SK-N-SH treated with all-trans-retinoic acid at 6 μM for 48 hours (cell line): ENCODE measurements around the gene VEGFB.

ENCODE experiments used
- ATAC-seq: fragments of 200-7000 bp; cut with Tn5 transposase; 3 replicates; pipeline ENCODE4 v1.9.1; 2020; ENCODE audit warnings: mild to moderate bottlenecking, moderate library complexity
- ARNTL ChIP-seq: fragments of 450-650 bp; formaldehyde crosslinking; IDR thresholded peaks from 2 replicates; pipeline ENCODE4 v1.5.0; 2020; ENCODE audit warnings: low read depth, mild to moderate bottlenecking, moderate library complexity, borderline replicate concordance
- BACH2 ChIP-seq: fragments of 250-450 bp; sonication (Bioruptor Pico); IDR thresholded peaks from 2 replicates; pipeline ENCODE4 v1.9.0; 2021; ENCODE audit warnings: mild to moderate bottlenecking, borderline replicate concordance
- CSDC2 ChIP-seq: fragments of 250-450 bp; sonication (Bioruptor Pico); IDR thresholded peaks from 2 replicates; pipeline ENCODE4 v1.5.0; 2020; ENCODE audit warnings: mild to moderate bottlenecking, moderate library complexity
- ESRRG ChIP-seq: fragments of 250-450 bp; sonication (Bioruptor Pico); IDR thresholded peaks from 2 replicates; pipeline ENCODE4 v1.6.1; 2021; ENCODE audit warnings: mild to moderate bottlenecking
- GLIS3 ChIP-seq: fragments of 250-450 bp; sonication (Bioruptor Pico); IDR thresholded peaks from 2 replicates; pipeline ENCODE4 v1.5.0; 2020; ENCODE audit warnings: mild to moderate bottlenecking, moderate library complexity
- ISL1 ChIP-seq: fragments of 250-450 bp; sonication (Bioruptor Pico); IDR thresholded peaks from 2 replicates; pipeline ENCODE4 v2.1.2; 2022; ENCODE audit warnings: mild to moderate bottlenecking, moderate library complexity
- OSR1 ChIP-seq: fragments of 250-450 bp; sonication (Bioruptor Pico); IDR thresholded peaks from 2 replicates; pipeline ENCODE4 v1.8.0; 2022; ENCODE audit warnings: moderate library complexity, mild to moderate bottlenecking, inconsistent platforms
- PATZ1 ChIP-seq: fragments of 250-450 bp; sonication (Bioruptor Pico); IDR thresholded peaks from 2 replicates; pipeline ENCODE4 v1.8.0; 2020; ENCODE audit warnings: mild to moderate bottlenecking, moderate library complexity, borderline replicate concordance
- PPARA ChIP-seq: fragments of 250-450 bp; sonication (Bioruptor Pico); IDR thresholded peaks from 2 replicates; pipeline ENCODE4 v1.5.0; 2020; ENCODE audit warnings: mild to moderate bottlenecking, borderline replicate concordance
- RARB ChIP-seq: fragments of 250-450 bp; sonication (Bioruptor Pico); IDR thresholded peaks from 2 replicates; pipeline ENCODE4 v1.8.0; 2021; ENCODE audit warnings: mild to moderate bottlenecking, moderate library complexity
- SNAI2 ChIP-seq: fragments of 250-450 bp; sonication (Bioruptor Pico); IDR thresholded peaks from 2 replicates; pipeline ENCODE4 v1.5.0; 2020; ENCODE audit warnings: mild to moderate bottlenecking, moderate library complexity
- TCF4 ChIP-seq: fragments of 250-450 bp; sonication (Bioruptor Pico); IDR thresholded peaks from 2 replicates; pipeline ENCODE4 v1.8.0; 2021; ENCODE audit warnings: mild to moderate bottlenecking, moderate library complexity, borderline replicate concordance
- TOX ChIP-seq: fragments of 250-450 bp; sonication (Bioruptor Pico); IDR thresholded peaks from 2 replicates; pipeline ENCODE4 v1.8.0; 2021; ENCODE audit warnings: mild to moderate bottlenecking, moderate library complexity, borderline replicate concordance
- TSHZ2 ChIP-seq: fragments of 250-450 bp; sonication (Bioruptor Pico); IDR thresholded peaks from 2 replicates; pipeline ENCODE4 v1.5.0; 2020; ENCODE audit warnings: mild to moderate bottlenecking, moderate library complexity
- ZFP3 ChIP-seq: fragments of 250-450 bp; sonication (Bioruptor Pico); IDR thresholded peaks from 2 replicates; pipeline ENCODE4 v1.5.0; 2020; ENCODE audit warnings: mild to moderate bottlenecking, moderate library complexity
- ZFP30 ChIP-seq: fragments of 450-650 bp; formaldehyde crosslinking; IDR thresholded peaks from 2 replicates; pipeline ENCODE4 v1.5.0; 2022; ENCODE audit warnings: mild to moderate bottlenecking, moderate library complexity
- ZNF565 ChIP-seq: fragments of 450-650 bp; formaldehyde crosslinking; conservative IDR thresholded peaks from 2 replicates; pipeline ENCODE4 v1.5.0; 2020; ENCODE audit warnings: low read depth, mild to moderate bottlenecking, moderate library complexity
- ZNF70 ChIP-seq: fragments of 450-650 bp; formaldehyde crosslinking; IDR thresholded peaks from 2 replicates; pipeline ENCODE4 v1.5.0; 2020; ENCODE audit warnings: mild to moderate bottlenecking, moderate library complexity
- ZNF8 ChIP-seq: fragments of 450-650 bp; formaldehyde crosslinking; IDR thresholded peaks from 2 replicates; pipeline ENCODE4 v1.5.0; 2020; ENCODE audit warnings: mild to moderate bottlenecking, moderate library complexity
- TF ChIP-seq, protein P1 (sequence below): fragments of 250-450 bp; sonication (Bioruptor Pico); IDR thresholded peaks from 2 replicates; pipeline ENCODE4 v1.5.1; 2020; ENCODE audit warnings: low read depth, mild to moderate bottlenecking, moderate library complexity

VEGFB gene

DNA sequence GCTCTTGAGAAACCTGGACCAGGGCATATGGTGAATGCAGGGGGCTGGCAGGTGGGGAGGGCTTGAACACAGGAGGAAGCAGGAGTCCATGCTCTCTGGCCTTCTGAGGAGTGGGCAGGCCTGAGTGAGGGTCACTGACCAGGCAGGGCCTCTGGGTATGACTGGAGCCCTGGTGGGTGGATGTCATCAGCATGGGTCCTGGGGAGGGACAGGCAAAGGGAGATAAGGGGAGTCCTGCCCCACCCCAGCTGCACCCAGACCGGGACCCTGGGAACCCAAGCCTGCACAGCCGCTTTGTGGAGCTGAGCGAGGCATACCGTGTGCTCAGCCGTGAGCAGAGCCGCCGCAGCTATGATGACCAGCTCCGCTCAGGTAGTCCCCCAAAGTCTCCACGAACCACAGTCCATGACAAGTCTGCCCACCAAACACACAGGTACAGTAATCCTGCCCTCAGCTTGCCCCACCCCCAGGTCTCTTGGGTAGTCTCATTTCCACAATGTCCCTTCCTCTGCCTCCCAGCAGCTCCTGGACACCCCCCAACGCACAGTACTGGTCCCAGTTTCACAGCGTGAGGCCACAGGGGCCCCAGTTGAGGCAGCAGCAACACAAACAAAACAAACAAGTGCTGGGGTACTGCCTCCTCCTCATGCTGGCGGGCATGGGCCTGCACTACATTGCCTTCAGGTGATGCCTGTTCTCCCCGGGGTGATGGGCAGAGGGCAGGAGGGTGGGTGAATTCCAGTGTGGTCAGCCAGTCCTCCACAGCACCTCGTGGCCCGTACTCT is 2.0 kb upstream of the VEGFB start:
- TF ChIP-seq PPARA (CRISPR knock-in tag) (no peak), PATZ1 (no peak)
- ATAC-seq, result no peak

DNA sequence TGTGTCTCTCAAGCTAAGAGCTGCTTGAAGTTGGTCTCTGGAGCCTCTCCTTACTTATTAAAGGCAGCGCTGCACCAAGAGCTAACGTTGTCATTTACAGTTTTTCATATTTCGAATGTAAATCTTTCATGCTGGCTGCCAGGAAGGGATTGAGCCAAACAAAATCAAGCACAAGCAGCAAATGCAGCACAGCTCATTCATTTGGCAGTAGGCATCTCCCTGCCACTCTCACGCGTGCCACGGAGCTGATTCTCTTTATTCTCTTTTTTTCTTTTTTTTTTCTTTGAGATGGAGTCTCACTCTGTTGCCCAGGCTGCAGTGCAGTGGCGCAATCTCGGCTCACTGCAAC is 1.4 kb upstream of the VEGFB start:
- no peak for ATAC-seq
- TF ChIP-seq ZFP30 (CRISPR knock-in tag), result no peak
- no peak for TF ChIP-seq ZFP3
- TF ChIP-seq TOX (CRISPR knock-in tag), result no peak
- no peak for TF ChIP-seq ZNF70 (CRISPR knock-in tag)
- TF ChIP-seq PPARA (CRISPR knock-in tag), result no peak
- TF ChIP-seq ZNF8 (CRISPR knock-in tag), result no peak
- no peak for TF ChIP-seq TSHZ2 (CRISPR knock-in tag)
- TF ChIP-seq GLIS3 (CRISPR knock-in tag), result no peak
- no peak for TF ChIP-seq OSR1 (CRISPR knock-in tag)

- TF ChIP-seq ZNF70 (CRISPR knock-in tag), result no peak
- no peak for TF ChIP-seq ESRRG (CRISPR knock-in tag)
- TF ChIP-seq PATZ1, result no peak
- TF ChIP-seq SNAI2 (CRISPR knock-in tag), result no peak
- no peak for TF ChIP-seq TCF4 (CRISPR knock-in tag)
- no peak for TF ChIP-seq CSDC2
- ATAC-seq, result peak; percentile 41
Observed at GRCh38 chr11:64234647-64235379, 429 bp downstream of the VEGFB start.

DNA sequence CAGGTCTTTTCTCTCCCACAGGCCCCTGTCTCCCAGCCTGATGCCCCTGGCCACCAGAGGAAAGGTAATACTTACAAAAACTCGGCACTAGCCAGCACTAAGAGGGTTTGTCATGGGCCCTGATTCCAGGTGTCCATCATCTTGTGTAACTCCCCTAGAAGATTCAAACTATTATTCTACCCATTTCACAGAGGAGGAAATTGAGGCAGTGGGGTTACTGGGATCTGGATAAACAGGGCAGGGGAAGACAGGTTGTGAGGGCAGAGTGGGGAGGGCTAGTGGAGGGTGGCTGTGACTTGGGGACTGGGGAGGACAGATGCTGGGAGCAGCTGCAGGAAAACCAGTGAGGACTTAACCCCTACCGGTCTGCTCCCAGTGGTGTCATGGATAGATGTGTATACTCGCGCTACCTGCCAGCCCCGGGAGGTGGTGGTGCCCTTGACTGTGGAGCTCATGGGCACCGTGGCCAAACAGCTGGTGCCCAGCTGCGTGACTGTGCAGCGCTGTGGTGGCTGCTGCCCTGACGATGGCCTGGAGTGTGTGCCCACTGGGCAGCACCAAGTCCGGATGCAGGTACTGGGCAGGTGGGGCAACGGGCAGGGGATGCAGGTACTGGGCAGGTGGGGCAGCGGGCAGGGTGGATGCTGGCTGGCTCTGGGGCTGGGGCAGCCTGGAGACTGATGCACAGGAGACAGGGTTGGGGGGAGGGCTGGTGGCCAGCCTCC is 1.2 kb downstream of the VEGFB start:
- no peak for ATAC-seq
- no peak for TF ChIP-seq ZFP30 (CRISPR knock-in tag)
- TF ChIP-seq TCF4 (CRISPR knock-in tag), result no peak
- no peak for TF ChIP-seq PATZ1
- TF ChIP-seq, protein P1, sequence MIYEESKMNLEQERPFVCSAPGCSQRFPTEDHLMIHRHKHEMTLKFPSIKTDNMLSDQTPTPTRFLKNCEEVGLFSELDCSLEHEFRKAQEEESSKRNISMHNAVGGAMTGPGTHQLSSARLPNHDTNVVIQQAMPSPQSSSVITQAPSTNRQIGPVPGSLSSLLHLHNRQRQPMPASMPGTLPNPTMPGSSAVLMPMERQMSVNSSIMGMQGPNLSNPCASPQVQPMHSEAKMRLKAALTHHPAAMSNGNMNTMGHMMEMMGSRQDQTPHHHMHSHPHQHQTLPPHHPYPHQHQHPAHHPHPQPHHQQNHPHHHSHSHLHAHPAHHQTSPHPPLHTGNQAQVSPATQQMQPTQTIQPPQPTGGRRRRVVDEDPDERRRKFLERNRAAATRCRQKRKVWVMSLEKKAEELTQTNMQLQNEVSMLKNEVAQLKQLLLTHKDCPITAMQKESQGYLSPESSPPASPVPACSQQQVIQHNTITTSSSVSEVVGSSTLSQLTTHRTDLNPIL (CRISPR knock-in tag), result no peak
- no peak for TF ChIP-seq TOX (CRISPR knock-in tag)
- no peak for TF ChIP-seq BACH2 (CRISPR knock-in tag)
- TF ChIP-seq ARNTL (CRISPR knock-in tag), result no peak
- TF ChIP-seq PPARA (CRISPR knock-in tag), result no peak
- no peak for TF ChIP-seq CSDC2
- TF ChIP-seq TSHZ2 (CRISPR knock-in tag), result no peak
- TF ChIP-seq ZFP3, result no peak
- no peak for TF ChIP-seq GLIS3 (CRISPR knock-in tag)
- TF ChIP-seq ZNF565, result no peak
- no peak for TF ChIP-seq ZNF70 (CRISPR knock-in tag)
- no peak for TF ChIP-seq ISL1 (CRISPR knock-in tag)
- no peak for TF ChIP-seq RARB
- TF ChIP-seq ZNF8 (CRISPR knock-in tag), result no peak
